Common myeloid progenitor, CD34-positive (primary cell): ENCODE measurements around the gene CDK7.

Experiments used
- CTCF ChIA-PET: fragments of 350-600 bp; sonication (Branson Sonifier 250); formaldehyde crosslinking; loops from one replicate; lab custom pipeline; 2021; ENCODE audit warnings: antibody characterized with exemption; lab: Charles Lee
- POLR2A ChIA-PET: fragments of 350-600 bp; sonication (Branson Sonifier 250); formaldehyde crosslinking; loops from one replicate; lab custom pipeline; 2021; ENCODE audit warnings: antibody characterized with exemption; lab: Charles Lee
- DNase-seq, 3 donors: peaks; one replicate each; pipeline versions ENCODE4 v3.0.0 to v3.0.0-alpha.2; 2013
- H3K27ac ChIP-seq, 2 experiments: 1 replicate in 1 of 2; 2 replicates in 1 of 2; pipeline ENCODE4 v1.7.0; 2013; ENCODE audit warnings: inconsistent platforms in 2 of 2, low read length in 2 of 2, mild to moderate bottlenecking in 2 of 2, low read depth in 1 of 2, moderate library complexity in 1 of 2; ENCODE audit not compliant: severe bottlenecking in 2 of 2, insufficient read depth in 1 of 2, poor library complexity in 1 of 2
- H3K27me3 ChIP-seq, 5 experiments: replicated peaks in 2 of 5; 1 replicate in 3 of 5; 2 replicates in 2 of 5; pipeline versions ENCODE4 v1.6.1 to v1.7.0; 2013; ENCODE audit warnings: low read length in 4 of 5, mild to moderate bottlenecking in 2 of 5, moderate library complexity in 2 of 5, inconsistent platforms in 1 of 5; ENCODE audit not compliant: insufficient read depth in 5 of 5, control insufficient read depth in 4 of 5
- H3K36me3 ChIP-seq, 4 experiments: 1 replicate in 2 of 4; 2 replicates in 2 of 4; pipeline versions ENCODE4 v1.6.1 to v1.7.0; 2013; ENCODE audit warnings: low read length in 3 of 4, control low read depth in 1 of 4, mild to moderate bottlenecking in 1 of 4; ENCODE audit not compliant: control insufficient read depth in 4 of 4, insufficient read depth in 4 of 4
- H3K4me1 ChIP-seq, 4 experiments: 1 replicate in 3 of 4; 2 replicates in 1 of 4; pipeline versions ENCODE4 v1.6.1 to v1.7.1; 2013; ENCODE audit warnings: low read length in 3 of 4, mild to moderate bottlenecking in 3 of 4, control low read depth in 1 of 4, inconsistent platforms in 1 of 4, moderate library complexity in 1 of 4; ENCODE audit not compliant: control insufficient read depth in 4 of 4, insufficient read depth in 4 of 4; ENCODE audit errors: control extremely low read depth in 1 of 4
- H3K4me3 ChIP-seq, 7 experiments: 1 replicate in 4 of 7; 2 replicates in 3 of 7; pipeline versions ENCODE4 v1.5.1 to v1.7.0; 2013; ENCODE audit warnings: mild to moderate bottlenecking in 7 of 7, low read length in 6 of 7, moderate library complexity in 6 of 7, inconsistent platforms in 2 of 7, low read depth in 2 of 7, control low read depth in 1 of 7; ENCODE audit not compliant: insufficient read depth in 4 of 7, control insufficient read depth in 1 of 7; ENCODE audit errors: extremely low read depth in 1 of 7
- H3K9me3 ChIP-seq, 5 experiments: 1 replicate in 4 of 5; 2 replicates in 1 of 5; pipeline versions ENCODE4 v1.6.1 to v1.7.1; 2013; ENCODE audit warnings: low read length in 4 of 5, mild to moderate bottlenecking in 2 of 5, inconsistent platforms in 1 of 5, low read depth in 1 of 5, moderate library complexity in 1 of 5; ENCODE audit not compliant: control insufficient read depth in 4 of 5, insufficient read depth in 2 of 5; ENCODE audit errors: control extremely low read depth in 1 of 5
- WGBS: methylation state at CpG from one replicate; pipeline ENCODE4 v1.1.5; 2013; ENCODE audit not compliant: insufficient coverage; 5-methylcytosine and 5-hydroxymethylcytosine counted together

CDK7 gene

GRCh38 chr5:69270840-69271239 is 36.2 kb downstream of the CDK7 start:
- ChIA-PET POLR2A (no interaction called here), CTCF (interaction anchor here (0.8 to 1.0 kb wide), 3 partner anchors 11 to 19 kb away, joined by 3 read pairs; no protein-coding TSS in a partner anchor)
- no peaks in the 10 kb centered on the region for H3K27me3 ChIP-seq
- H3K4me1 ChIP-seq: no peaks in the 10 kb centered on the region
- H3K9me3 ChIP-seq: no peaks in the 10 kb centered on the region
- no peak overlapping the region for H3K4me3 ChIP-seq
- peaks cover 9 to 48% (median 26%) of the 10 kb centered on the region in 4 experiments for H3K36me3 ChIP-seq
- no peak overlapping the region for H3K27ac ChIP-seq
- no peak for DNase-seq
- WGBS: no CpG with 5 or more reads among the region's 1 CpG

- POLR2A ChIA-PET: no interaction called here
- no peaks in the 10 kb centered on the region for H3K4me1 ChIP-seq
- H3K27me3 ChIP-seq: no peaks in the 10 kb centered on the region
- CTCF ChIA-PET: interaction anchor here (0.7 to 1.3 kb wide), 3 partner anchors 9 to 88 kb away, joined by 3 read pairs; no protein-coding TSS in a partner anchor
- H3K27ac ChIP-seq: no peak overlapping the region
- H3K4me3 ChIP-seq: no peak overlapping the region
- no peaks in the 10 kb centered on the region for H3K9me3 ChIP-seq
- WGBS: 100% methylated on average over 2 of the region's 4 CpGs
- peak in 2 of 3 donors; percentile 21 to 31 for DNase-seq
- H3K36me3 ChIP-seq: peaks cover 11 to 49% (median 29%) of the 10 kb centered on the region in 4 experiments
These were observed 36.7 kb downstream of the CDK7 start for GRCh38 chr5:69271376-69271775.

- peaks cover 17 to 51% (median 33%) of the 10 kb centered on the region in 4 experiments for H3K36me3 ChIP-seq
- ChIA-PET CTCF (interaction anchor here (2.0 kb wide), 1 partner anchor 14 kb away, joined by 8 read pairs; no protein-coding TSS in a partner anchor), POLR2A (no interaction called here)
These were observed 40.9 kb downstream of the CDK7 start for GRCh38 chr5:69275563-69275962.

DNA sequence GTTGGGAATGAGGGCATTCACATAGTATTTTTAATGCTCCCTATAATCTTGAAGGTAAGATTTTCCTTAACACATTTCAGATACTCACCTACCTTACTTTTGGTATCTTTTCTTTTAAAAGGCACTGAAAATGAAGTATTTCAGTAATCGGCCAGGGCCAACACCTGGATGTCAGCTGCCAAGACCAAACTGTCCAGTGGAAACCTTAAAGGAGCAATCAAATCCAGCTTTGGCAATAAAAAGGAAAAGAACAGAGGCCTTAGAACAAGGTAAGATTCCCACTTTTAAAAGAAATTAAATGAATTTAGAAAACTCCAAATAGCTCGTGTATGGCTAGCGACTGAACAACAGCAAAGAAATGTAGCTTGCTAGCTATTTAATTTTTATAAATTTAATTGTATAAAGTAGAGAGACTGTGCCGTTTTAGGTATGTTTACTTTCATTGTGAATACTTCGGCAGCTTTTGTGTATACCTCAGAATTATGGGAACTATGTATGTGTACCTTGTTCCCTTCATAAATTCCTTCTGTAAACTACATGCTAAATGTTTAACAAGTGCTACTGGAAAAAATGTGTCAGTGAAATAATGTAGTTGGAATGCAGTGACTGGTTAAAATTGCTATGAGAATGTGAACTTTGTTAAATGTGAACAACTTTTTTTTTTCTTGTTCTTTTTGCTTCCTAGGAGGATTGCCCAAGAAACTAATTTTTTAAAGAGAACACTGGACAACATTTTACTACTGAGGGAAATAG is 41.9 kb downstream of the CDK7 start:
- Histone ChIP-seq H3K27me3 (no peaks in the 10 kb centered on the region), H3K9me3 (no peaks in the 10 kb centered on the region), H3K27ac (no peak overlapping the region), H3K4me3 (no peak overlapping the region), H3K36me3 (peaks cover 23 to 60% (median 39%) of the 10 kb centered on the region in 4 experiments), H3K4me1 (no peaks in the 10 kb centered on the region)
- ChIA-PET POLR2A (no interaction called here), CTCF (interaction anchor here (1.3 to 2.0 kb wide), 2 partner anchors 9 to 13 kb away, joined by 6 to 8 read pairs; no protein-coding TSS in a partner anchor)
- DNase-seq: no peak
- no CpG with 5 or more reads among the region's 5 CpGs for WGBS

More at GRCh38 chr5:69275563-69275962, 40.9 kb downstream of the CDK7 start:
- no CpG with 5 or more reads among the region's 7 CpGs for WGBS
- DNase-seq: no peak
- Histone ChIP-seq H3K4me3 (no peak overlapping the region), H3K27ac (no peak overlapping the region), H3K27me3 (no peaks in the 10 kb centered on the region), H3K4me1 (no peaks in the 10 kb centered on the region), H3K9me3 (no peaks in the 10 kb centered on the region)

DNA sequence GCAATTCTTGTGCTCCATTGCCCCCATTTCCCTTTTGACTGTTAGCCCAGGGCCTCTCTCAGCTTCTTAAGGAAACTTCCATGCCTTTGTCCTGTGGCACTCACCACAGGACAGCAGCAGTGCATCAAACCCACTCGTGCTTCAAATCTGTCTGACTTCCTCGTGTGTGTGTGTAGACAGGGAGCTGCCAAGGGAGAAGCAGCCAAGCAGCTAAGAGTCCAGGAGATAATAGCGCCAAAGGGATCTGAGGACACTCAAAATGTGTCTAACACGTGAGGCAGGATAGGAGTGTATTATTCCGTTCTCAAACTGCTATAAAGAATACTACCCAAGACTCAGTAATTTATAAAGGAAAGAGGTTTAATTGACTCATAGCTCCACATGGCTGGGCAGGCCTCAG is 44.8 kb downstream of the CDK7 start:
- DNase-seq: no peak
- Histone ChIP-seq H3K36me3 (peaks cover 24 to 66% (median 37%) of the 10 kb centered on the region in 4 experiments), H3K27me3 (no peaks in the 10 kb centered on the region), H3K4me3 (no peak overlapping the region), H3K4me1 (no peaks in the 10 kb centered on the region), H3K9me3 (no peaks in the 10 kb centered on the region), H3K27ac (no peak overlapping the region)
- WGBS: 100% methylated on average over 1 of the region's 5 CpGs
- CTCF ChIA-PET: interaction anchor here (0.6 kb wide), 1 partner anchor 57 kb away, joined by 3 read pairs; no protein-coding TSS in a partner anchor
- POLR2A ChIA-PET: no interaction called here

DNA sequence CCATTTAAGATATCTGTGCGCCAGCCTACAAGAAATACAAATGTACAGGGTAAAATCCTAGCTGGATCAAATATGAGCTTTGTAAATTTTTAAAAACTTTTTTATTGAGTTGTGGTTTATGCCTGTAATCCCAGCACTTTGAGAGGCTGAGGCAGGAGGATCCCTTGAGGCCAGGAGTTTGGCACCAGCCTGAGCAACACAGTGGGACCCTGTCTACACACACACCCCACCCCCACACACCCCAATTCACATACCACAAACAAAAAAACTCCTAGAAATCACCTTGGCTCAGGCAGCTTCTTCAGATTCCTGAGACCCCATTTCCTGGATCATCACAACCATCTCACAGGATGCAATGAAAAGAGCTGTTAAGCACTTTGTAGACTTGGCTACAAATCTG is 46.4 kb downstream of the CDK7 start:
- ChIA-PET POLR2A (no interaction called here), CTCF (interaction anchor here (0.8 to 1.4 kb wide), 3 partner anchors 8 to 11 kb away, joined by 3 to 5 read pairs (median 3); no protein-coding TSS in a partner anchor)
- WGBS: no CpG with 5 or more reads among the region's 1 CpG
- Histone ChIP-seq H3K27ac (no peak overlapping the region), H3K9me3 (no peaks in the 10 kb centered on the region), H3K36me3 (peaks cover 22 to 57% (median 37%) of the 10 kb centered on the region in 4 experiments), H3K4me1 (peaks cover 0 to 8% (median 2%) of the 10 kb centered on the region in 4 experiments), H3K27me3 (no peaks in the 10 kb centered on the region), H3K4me3 (no peak overlapping the region)
- no peak for DNase-seq

- CTCF ChIA-PET: interaction anchor here (1.2 to 1.8 kb wide), 2 partner anchors 13 to 18 kb away, joined by 3 to 4 read pairs; no protein-coding TSS in a partner anchor
- WGBS: 93% methylated on average over 1 of the region's 2 CpGs
- POLR2A ChIA-PET: no interaction called here
These were observed 49.5 kb downstream of the CDK7 start for GRCh38 chr5:69284203-69284602.

More at GRCh38 chr5:69284203-69284602, 49.5 kb downstream of the CDK7 start:
- Histone ChIP-seq H3K9me3 (no peaks in the 10 kb centered on the region), H3K36me3 (peaks cover 17 to 52% (median 36%) of the 10 kb centered on the region in 4 experiments), H3K27me3 (no peaks in the 10 kb centered on the region), H3K4me1 (peaks cover 0 to 8% (median 2%) of the 10 kb centered on the region in 4 experiments), H3K27ac (no peak overlapping the region), H3K4me3 (no peak overlapping the region)
- no peak for DNase-seq
